SK-N-SH (cell line): ENCODE measurements around the gene SLCO2B1. TPM values are rescaled to one million over a fixed set of nuclear protein-coding genes. Genes with fewer than 3 reads are reported as not detected.

Source experiments
- CTCF ChIA-PET: fragments of 300-600, 350-600 bp; formaldehyde crosslinking; extraction: SDS; loops from one replicate; lab custom pipeline; 2021; lab: Yijun Ruan, JAX
- POLR2A ChIA-PET: fragments of 350-600 bp; sonication (Branson Sonifier 250); formaldehyde crosslinking; extraction: SDS; loops from one replicate; lab custom pipeline; 2020; ENCODE audit warnings: antibody characterized with exemption, inconsistent platforms; lab: Yijun Ruan, JAX
- DNase-seq: peaks from one replicate; pipeline ENCODE4 v3.0.0; 2012
- H2AFZ ChIP-seq: fragments of 200-600 bp; sonication (generic); 2 replicates; pipeline ENCODE4 v1.8.1; 2016; ENCODE audit warnings: antibody characterized with exemption, mild to moderate bottlenecking, low read depth
- H3F3A ChIP-seq: fragments of 200-600 bp; sonication (generic); replicated peaks from 2 replicates; pipeline ENCODE3; 2016; ENCODE audit warnings: antibody characterized with exemption, mild to moderate bottlenecking; ENCODE audit not compliant: insufficient read depth
- H3K27ac ChIP-seq, 2 experiments: fragments of 200-500 bp in 1 of 2; fragments of 200-600 bp in 1 of 2; sonication (Bioruptor generic) in 1 of 2; sonication (generic), shearing (Covaris generic) in 1 of 2; 2 replicates each; pipeline versions ENCODE4 v1.5.1 to v1.6.1; 2014 to 2016; ENCODE audit warnings: low read depth in 2 of 2, inconsistent platforms in 1 of 2, low read length in 1 of 2, mild to moderate bottlenecking in 1 of 2, mixed read lengths in 1 of 2
- H3K27me3 ChIP-seq: fragments of 200-600 bp; sonication (generic), shearing (Covaris generic); 2 replicates; pipeline ENCODE4 v1.6.1; 2016; ENCODE audit warnings: mixed run types; ENCODE audit not compliant: insufficient read depth
- H3K36me3 ChIP-seq, 2 experiments: fragments of 200-500 bp in 1 of 2; fragments of 200-600 bp in 1 of 2; sonication (Bioruptor generic) in 1 of 2; sonication (generic) in 1 of 2; replicated peaks in 1 of 2; 2 replicates each; pipeline versions ENCODE3 to v1.5.1; 2014 to 2016; ENCODE audit warnings: low read length in 1 of 2, mild to moderate bottlenecking in 1 of 2; ENCODE audit not compliant: insufficient read depth in 2 of 2, control insufficient read depth in 1 of 2
- H3K4me1 ChIP-seq, 2 experiments: fragments of 200-500 bp in 1 of 2; fragments of 200-600 bp in 1 of 2; sonication (Bioruptor generic) in 1 of 2; sonication (generic), shearing (Covaris generic) in 1 of 2; 2 replicates each; pipeline versions ENCODE4 v1.5.1 to v1.6.1; 2014 to 2016; ENCODE audit warnings: low read depth in 1 of 2, low read length in 1 of 2, mixed run types in 1 of 2; ENCODE audit not compliant: insufficient read depth in 2 of 2, control insufficient read depth in 1 of 2
- H3K4me2 ChIP-seq: fragments of 200-600 bp; sonication (generic), shearing (Covaris generic); 2 replicates; pipeline ENCODE4 v1.6.1; 2017; ENCODE audit warnings: mixed run types
- H3K4me3 ChIP-seq, 2 experiments: fragments of 200-500 bp in 1 of 2; fragments of 200-600 bp in 1 of 2; sonication (Bioruptor generic) in 1 of 2; sonication (generic), shearing (Covaris generic) in 1 of 2; 2 replicates each; pipeline versions ENCODE4 v1.5.1 to v1.8.1; 2014 to 2016; ENCODE audit warnings: low read depth in 2 of 2, inconsistent platforms in 1 of 2, low read length in 1 of 2, mild to moderate bottlenecking in 1 of 2, mixed read lengths in 1 of 2, moderate library complexity in 1 of 2
- H3K79me2 ChIP-seq: fragments of 200-600 bp; sonication (generic); 2 replicates; pipeline ENCODE4 v1.8.1; 2017; ENCODE audit warnings: mild to moderate bottlenecking; ENCODE audit not compliant: insufficient read depth
- H3K9ac ChIP-seq: fragments of 200-600 bp; sonication (generic); 2 replicates; pipeline ENCODE4 v1.6.1; 2017; ENCODE audit warnings: mixed run types
- H3K9me2 ChIP-seq: fragments of 200-600 bp; sonication (generic); 2 replicates; pipeline ENCODE4 v1.6.1; 2017; ENCODE audit warnings: mixed run types
- H3K9me3 ChIP-seq: fragments of 200-600 bp; sonication (generic); 2 replicates; pipeline ENCODE4 v1.6.1; 2017; ENCODE audit warnings: mixed run types, mild to moderate bottlenecking, moderate library complexity
- H4K20me1 ChIP-seq: fragments of 200-600 bp; sonication (generic); 2 replicates; pipeline ENCODE4 v1.6.1; 2017; ENCODE audit warnings: mild to moderate bottlenecking, mixed run types; ENCODE audit not compliant: insufficient read depth
- ELF1 ChIP-seq: IDR thresholded peaks from 2 replicates; pipeline ENCODE4 v1.4.0; 2012
- FOXJ3 ChIP-seq: sonication (generic); formaldehyde crosslinking; IDR thresholded peaks from 2 replicates; pipeline ENCODE4 v1.5.1; 2020; ENCODE audit warnings: mild to moderate bottlenecking, missing genetic modification reagents
- FOXM1 ChIP-seq: IDR thresholded peaks from 2 replicates; pipeline ENCODE4 v1.4.0; 2012; ENCODE audit warnings: low read depth, mild to moderate bottlenecking
- GABPA ChIP-seq: IDR thresholded peaks from 2 replicates; pipeline ENCODE4 v1.4.0; 2012; ENCODE audit warnings: low read depth, mild to moderate bottlenecking
- JUND ChIP-seq: IDR thresholded peaks from 2 replicates; pipeline ENCODE4 v1.4.0; 2012
- MEF2A ChIP-seq: IDR thresholded peaks from 2 replicates; pipeline ENCODE4 v1.4.0; 2012; ENCODE audit warnings: low read depth, borderline replicate concordance
- RAD21 ChIP-seq: IDR thresholded peaks from 2 replicates; pipeline ENCODE4 v1.6.1; 2012; ENCODE audit warnings: mild to moderate bottlenecking, low read length
- RCOR1 ChIP-seq: fragments of 150-350 bp; IDR thresholded peaks from 2 replicates; pipeline ENCODE4 v1.6.1; 2017; ENCODE audit warnings: antibody characterized with exemption, low read length
- RFX5 ChIP-seq: IDR thresholded peaks from 2 replicates; pipeline ENCODE4 v1.6.1; 2012; ENCODE audit warnings: mild to moderate bottlenecking, improper control_type of control experiment, low read length
- WGBS: methylation state at CpG from one replicate; pipeline ENCODE4 v1.1.6; 2017; ENCODE audit warnings: low lambda C conversion rate; 5-methylcytosine and 5-hydroxymethylcytosine counted together
- polyA plus RNA-seq, 3 experiments: library from polyadenylated mRNA; depleted of rRNA; stranded (reverse); fragments of >200 nt; gene quantifications; 2 replicates each; pipeline ENCODE4 v1.2.3, GENCODE V29; 2012
- TF ChIP-seq, protein P1 (sequence below): IDR thresholded peaks from 2 replicates; pipeline ENCODE4 v1.6.1; 2012; ENCODE audit warnings: mild to moderate bottlenecking, low read depth, low read length, moderate library complexity

SLCO2B1 gene
- polyA plus RNA-seq, 1 of the 3 experiments (the other 2 are of a cell fraction): 0.18 TPM

DNA sequence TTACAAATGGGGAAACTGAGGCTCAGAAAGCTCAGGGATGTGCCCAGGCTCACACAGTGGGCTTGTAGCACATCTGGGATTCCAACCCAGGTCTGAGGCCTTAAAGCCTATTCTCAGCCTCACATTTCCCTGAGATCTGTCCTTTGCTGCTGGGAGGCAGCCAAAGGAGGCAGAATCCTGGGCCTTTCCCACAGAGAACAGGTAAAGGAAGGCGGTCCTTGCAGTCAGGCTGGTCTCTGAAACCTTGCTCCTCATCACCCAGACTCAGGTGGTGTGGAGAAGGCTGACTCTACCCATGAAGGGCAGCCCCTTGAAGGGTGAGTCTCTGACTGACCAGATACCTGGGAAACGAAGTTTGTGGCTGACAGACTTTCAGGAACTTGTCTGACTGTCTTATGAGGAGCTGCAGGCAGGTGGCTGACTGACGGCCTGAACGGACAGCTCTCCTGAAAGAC lies 7.8 kb downstream of the SLCO2B1 start:
- 57% methylated on average over 4 of the region's 4 CpGs for WGBS
- H3K9me2 ChIP-seq: no peaks in the 10 kb centered on the region
- no peak for DNase-seq
- H3K9me3 ChIP-seq: no peaks in the 10 kb centered on the region
- H3K4me1 ChIP-seq: no peaks in the 10 kb centered on the region; a peak in 1 of 4 replicates
- TF ChIP-seq FOXM1: no peak
- no peak for TF ChIP-seq MEF2A
- TF ChIP-seq FOXJ3 (CRISPR knock-in tag): no peak
- H3K9ac ChIP-seq: no peak overlapping the region
- H3K4me2 ChIP-seq: no peak overlapping the region
- no peak overlapping the region for H2AFZ ChIP-seq
- CTCF ChIA-PET: interaction anchor here (0.7 to 25.0 kb wide), 4 partner anchors 10 to 86 kb away, joined by 3 to 1115 read pairs (median 12); partner anchors contain the start of gene TPBGL
- POLR2A ChIA-PET: no interaction called here
- no peaks in the 10 kb centered on the region for H3K79me2 ChIP-seq
- no peaks in the 10 kb centered on the region for H3F3A ChIP-seq
- H3K27me3 ChIP-seq: no peaks in the 10 kb centered on the region; the same call in 1 of the 2 replicates
- H3K4me3 ChIP-seq: no peak overlapping the region
- H4K20me1 ChIP-seq: no peaks in the 10 kb centered on the region
- H3K27ac ChIP-seq: no peak overlapping the region
- no peaks in the 10 kb centered on the region for H3K36me3 ChIP-seq

GRCh38 chr11:75159151-75159953 lies 8.4 kb downstream of the SLCO2B1 start:
- CTCF ChIA-PET: interaction anchor here (0.7 to 25.0 kb wide), 5 partner anchors 9 to 85 kb away, joined by 3 to 1115 read pairs (median 8); partner anchors contain the start of gene TPBGL
- Histone ChIP-seq H3F3A (no peaks in the 10 kb centered on the region), H3K9ac (no peak overlapping the region), H3K9me3 (no peaks in the 10 kb centered on the region), H3K4me1 (no peaks in the 10 kb centered on the region; a peak in 1 of 4 replicates), H3K4me3 (no peak overlapping the region), H3K36me3 (no peaks in the 10 kb centered on the region), H4K20me1 (no peaks in the 10 kb centered on the region), H3K27me3 (no peaks in the 10 kb centered on the region; the same call in 1 of the 2 replicates), H3K4me2 (no peak overlapping the region), H3K9me2 (no peaks in the 10 kb centered on the region), H3K27ac (no peak overlapping the region), H2AFZ (no peak overlapping the region), H3K79me2 (no peaks in the 10 kb centered on the region)
- DNase-seq: no peak
- POLR2A ChIA-PET: no interaction called here
- TF ChIP-seq ELF1 (no peak), RCOR1 (no peak), GABPA (no peak), JUND (no peak), RFX5 (no peak), RAD21 (no peak)
- TF ChIP-seq, protein P1, sequence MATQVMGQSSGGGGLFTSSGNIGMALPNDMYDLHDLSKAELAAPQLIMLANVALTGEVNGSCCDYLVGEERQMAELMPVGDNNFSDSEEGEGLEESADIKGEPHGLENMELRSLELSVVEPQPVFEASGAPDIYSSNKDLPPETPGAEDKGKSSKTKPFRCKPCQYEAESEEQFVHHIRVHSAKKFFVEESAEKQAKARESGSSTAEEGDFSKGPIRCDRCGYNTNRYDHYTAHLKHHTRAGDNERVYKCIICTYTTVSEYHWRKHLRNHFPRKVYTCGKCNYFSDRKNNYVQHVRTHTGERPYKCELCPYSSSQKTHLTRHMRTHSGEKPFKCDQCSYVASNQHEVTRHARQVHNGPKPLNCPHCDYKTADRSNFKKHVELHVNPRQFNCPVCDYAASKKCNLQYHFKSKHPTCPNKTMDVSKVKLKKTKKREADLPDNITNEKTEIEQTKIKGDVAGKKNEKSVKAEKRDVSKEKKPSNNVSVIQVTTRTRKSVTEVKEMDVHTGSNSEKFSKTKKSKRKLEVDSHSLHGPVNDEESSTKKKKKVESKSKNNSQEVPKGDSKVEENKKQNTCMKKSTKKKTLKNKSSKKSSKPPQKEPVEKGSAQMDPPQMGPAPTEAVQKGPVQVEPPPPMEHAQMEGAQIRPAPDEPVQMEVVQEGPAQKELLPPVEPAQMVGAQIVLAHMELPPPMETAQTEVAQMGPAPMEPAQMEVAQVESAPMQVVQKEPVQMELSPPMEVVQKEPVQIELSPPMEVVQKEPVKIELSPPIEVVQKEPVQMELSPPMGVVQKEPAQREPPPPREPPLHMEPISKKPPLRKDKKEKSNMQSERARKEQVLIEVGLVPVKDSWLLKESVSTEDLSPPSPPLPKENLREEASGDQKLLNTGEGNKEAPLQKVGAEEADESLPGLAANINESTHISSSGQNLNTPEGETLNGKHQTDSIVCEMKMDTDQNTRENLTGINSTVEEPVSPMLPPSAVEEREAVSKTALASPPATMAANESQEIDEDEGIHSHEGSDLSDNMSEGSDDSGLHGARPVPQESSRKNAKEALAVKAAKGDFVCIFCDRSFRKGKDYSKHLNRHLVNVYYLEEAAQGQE: no peak
- WGBS: 65% methylated on average over 5 of the region's 17 CpGs
